Measurements from ENCODE around the gene SCN8A. TPM values are rescaled to one million over a fixed set of nuclear protein-coding genes. Genes with fewer than 3 reads are reported as not detected.
A peak's percentile ranks its signal among the peaks of the same experiment; 100 is the strongest.

SCN8A gene
- total and polyA plus RNA-seq, 2 donors (not counting 3 experiments of a cell fraction or from before 2014, with no cell fraction given), result 9.4 to 20.4 TPM

DNA sequence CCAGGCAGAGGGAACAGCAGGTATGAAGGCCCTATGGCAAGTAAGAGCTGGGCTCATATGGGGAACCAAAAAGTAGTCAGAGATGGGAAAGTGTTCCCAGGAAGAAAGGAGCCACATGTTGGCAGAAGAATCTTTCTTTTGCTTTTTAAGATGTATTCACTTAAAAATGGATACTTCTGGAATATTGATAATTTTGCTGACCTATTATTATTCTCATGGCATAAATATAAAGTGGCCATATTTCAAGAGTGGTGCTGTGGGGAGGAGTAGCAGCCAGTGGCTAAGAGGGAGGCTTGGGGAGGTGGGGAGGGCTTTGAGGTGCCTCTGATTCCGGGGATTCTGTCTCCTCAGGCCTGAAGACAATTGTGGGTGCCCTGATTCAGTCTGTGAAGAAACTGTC, 108.2 kb downstream of the SCN8A start:
- Histone ChIP-seq H3K4me1 (ENCODE audit: control insufficient read depth, extremely low read depth, insufficient read depth, low read length) (no peaks in the 10 kb centered on the region), H3K9me3 (replicated peaks; ENCODE audit: control insufficient read depth, insufficient read depth, low read length) (no peaks in the 10 kb centered on the region), H3K27ac (ENCODE audit: insufficient read depth, low read depth, low read length) (no peak overlapping the region), H3K4me2 (ENCODE audit: insufficient read depth, low read length) (no peak overlapping the region), H3K4me3 (replicated peaks in 1 of 3; ENCODE audit: insufficient read depth in 1 of 3, low read depth in 1 of 3, low read length in 3 of 3) (no peak overlapping the region), H4K20me1 (replicated peaks; ENCODE audit: control insufficient read depth, extremely low read depth, insufficient read depth, low read length) (no peaks in the 10 kb centered on the region), H2AFZ (ENCODE audit: low read depth, low read length) (no peak overlapping the region), H3K79me2 (ENCODE audit: control insufficient read depth, insufficient read depth, low read length) (peaks cover 2% of the 10 kb centered on the region), H3K9ac (replicated peaks; ENCODE audit: extremely low read depth, insufficient read depth, low read length) (no peak overlapping the region), H3K27me3 (ENCODE audit: control insufficient read depth in 2 of 2, insufficient read depth in 2 of 2, low read length in 2 of 2) (no peaks in the 10 kb centered on the region), H3K9me1 (replicated peaks; ENCODE audit: control insufficient read depth, extremely low read depth, insufficient read depth, low read length) (no peaks in the 10 kb centered on the region), H3K36me3 (ENCODE audit: control insufficient read depth in 2 of 2, extremely low read depth in 1 of 2, insufficient read depth in 2 of 2, low read length in 2 of 2) (peaks cover 4 to 19% of the 10 kb centered on the region in 2 experiments)
- DNase-seq (ENCODE audit: low read depth, low spot score), result no peak
- TF ChIP-seq POLR2AphosphoS5 (IDR thresholded peaks at IDR 0.05; ENCODE audit: insufficient read depth, low read depth, low read length) (no peak), FOS (IDR thresholded peaks at IDR 0.05; ENCODE audit: borderline replicate concordance, insufficient read depth, low read length) (no peak)
- TF ChIP-seq, protein P1, sequence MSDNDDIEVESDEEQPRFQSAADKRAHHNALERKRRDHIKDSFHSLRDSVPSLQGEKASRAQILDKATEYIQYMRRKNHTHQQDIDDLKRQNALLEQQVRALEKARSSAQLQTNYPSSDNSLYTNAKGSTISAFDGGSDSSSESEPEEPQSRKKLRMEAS (IDR thresholded peaks at IDR 0.05; ENCODE audit: insufficient read depth, insufficient read length), result no peak
- dilution Hi-C loops (cut with MboI; ENCODE audit: extremely low pct_ligation_motif_present, low sequenced_read_pairs) (no loop called here), intact Hi-C loops (cut with micrococcal nuclease) (no loop called here)
- CTCF ChIA-PET, result no interaction called here
- POLR2A ChIA-PET, result no interaction called here
- BruUV-seq (replicated peaks), result no TSS peak
- FAIRE-seq, result no peak

DNA sequence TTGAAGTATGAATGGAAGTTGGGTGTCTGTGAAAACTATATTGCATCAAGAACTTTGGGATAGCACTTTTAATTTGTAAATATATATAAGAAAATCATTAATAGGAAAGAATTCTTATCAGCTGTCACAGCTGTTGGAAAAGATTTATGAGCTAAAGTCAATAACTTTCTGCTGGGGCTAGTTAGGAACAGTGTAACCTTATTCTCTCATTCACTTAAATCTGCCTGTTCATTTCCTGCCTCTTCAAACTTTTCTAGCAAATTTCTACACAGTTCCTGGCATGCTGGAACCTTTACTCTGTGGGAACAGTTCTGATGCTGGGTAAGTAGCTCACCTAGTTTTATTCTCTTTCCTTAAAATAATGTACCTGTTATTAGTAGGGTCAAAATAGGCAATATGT, 109.9 kb downstream of the SCN8A start:
- no peak overlapping the region for H3K9ac ChIP-seq (replicated peaks; ENCODE audit: extremely low read depth, insufficient read depth, low read length)
- H3K9me1 ChIP-seq (replicated peaks; ENCODE audit: control insufficient read depth, extremely low read depth, insufficient read depth, low read length), result no peaks in the 10 kb centered on the region
- DNase-seq (ENCODE audit: low read depth, low spot score), result peak; percentile 31
- no peak overlapping the region for H3K27ac ChIP-seq (ENCODE audit: insufficient read depth, low read depth, low read length)
- no peak overlapping the region for H3K4me3 ChIP-seq (replicated peaks in 1 of 3; ENCODE audit: insufficient read depth in 1 of 3, low read depth in 1 of 3, low read length in 3 of 3)
- H2AFZ ChIP-seq (ENCODE audit: low read depth, low read length), result no peak overlapping the region
- H3K36me3 ChIP-seq (ENCODE audit: control insufficient read depth in 2 of 2, extremely low read depth in 1 of 2, insufficient read depth in 2 of 2, low read length in 2 of 2), result peaks cover 8 to 11% of the 10 kb centered on the region in 2 experiments
- no peaks in the 10 kb centered on the region for H3K27me3 ChIP-seq (ENCODE audit: control insufficient read depth in 2 of 2, insufficient read depth in 2 of 2, low read length in 2 of 2)
- dilution Hi-C loops (cut with MboI; ENCODE audit: extremely low pct_ligation_motif_present, low sequenced_read_pairs) (no loop called here), intact Hi-C loops (cut with micrococcal nuclease) (no loop called here)
- H4K20me1 ChIP-seq (replicated peaks; ENCODE audit: control insufficient read depth, extremely low read depth, insufficient read depth, low read length), result no peaks in the 10 kb centered on the region
- H3K9me3 ChIP-seq (replicated peaks; ENCODE audit: control insufficient read depth, insufficient read depth, low read length), result no peaks in the 10 kb centered on the region
- POLR2A ChIA-PET, result no interaction called here
- CTCF ChIA-PET, result interaction anchor here (0.8 kb wide), 2 partner anchors 10 to 167 kb away, joined by 3 to 4 read pairs; no protein-coding TSS in a partner anchor
- TF ChIP-seq, protein P1 (IDR thresholded peaks at IDR 0.05; ENCODE audit: insufficient read depth, insufficient read length), result no peak
- TF ChIP-seq, protein P2, sequence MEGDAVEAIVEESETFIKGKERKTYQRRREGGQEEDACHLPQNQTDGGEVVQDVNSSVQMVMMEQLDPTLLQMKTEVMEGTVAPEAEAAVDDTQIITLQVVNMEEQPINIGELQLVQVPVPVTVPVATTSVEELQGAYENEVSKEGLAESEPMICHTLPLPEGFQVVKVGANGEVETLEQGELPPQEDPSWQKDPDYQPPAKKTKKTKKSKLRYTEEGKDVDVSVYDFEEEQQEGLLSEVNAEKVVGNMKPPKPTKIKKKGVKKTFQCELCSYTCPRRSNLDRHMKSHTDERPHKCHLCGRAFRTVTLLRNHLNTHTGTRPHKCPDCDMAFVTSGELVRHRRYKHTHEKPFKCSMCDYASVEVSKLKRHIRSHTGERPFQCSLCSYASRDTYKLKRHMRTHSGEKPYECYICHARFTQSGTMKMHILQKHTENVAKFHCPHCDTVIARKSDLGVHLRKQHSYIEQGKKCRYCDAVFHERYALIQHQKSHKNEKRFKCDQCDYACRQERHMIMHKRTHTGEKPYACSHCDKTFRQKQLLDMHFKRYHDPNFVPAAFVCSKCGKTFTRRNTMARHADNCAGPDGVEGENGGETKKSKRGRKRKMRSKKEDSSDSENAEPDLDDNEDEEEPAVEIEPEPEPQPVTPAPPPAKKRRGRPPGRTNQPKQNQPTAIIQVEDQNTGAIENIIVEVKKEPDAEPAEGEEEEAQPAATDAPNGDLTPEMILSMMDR (IDR thresholded peaks at IDR 0.05; ENCODE audit: extremely low read depth in 1 of 2, insufficient read depth in 1 of 2, low read depth in 1 of 2, low read length in 2 of 2), result no peak
- TF ChIP-seq GATA2 (IDR thresholded peaks at IDR 0.05; ENCODE audit: insufficient read depth, insufficient read length, low read depth, low read length) (no peak), MYC (IDR thresholded peaks at IDR 0.05; ENCODE audit: low read depth, low read length) (no peak), EZH2 (IDR thresholded peaks at IDR 0.05; ENCODE audit: borderline replicate concordance, low read depth, low read length, severe bottlenecking) (no peak), JUN (IDR thresholded peaks at IDR 0.05; ENCODE audit: borderline replicate concordance, insufficient read depth, insufficient read length, low read depth) (no peak), POLR2A (IDR thresholded peaks at IDR 0.05; ENCODE audit: low read depth, low read length) (no peak), POLR2AphosphoS5 (IDR thresholded peaks at IDR 0.05; ENCODE audit: insufficient read depth, low read depth, low read length) (no peak), FOS (IDR thresholded peaks at IDR 0.05; ENCODE audit: borderline replicate concordance, insufficient read depth, low read length) (no peak)
- no peaks in the 10 kb centered on the region for H3K79me2 ChIP-seq (ENCODE audit: control insufficient read depth, insufficient read depth, low read length)
- no peak overlapping the region for H3K4me2 ChIP-seq (ENCODE audit: insufficient read depth, low read length)
- peaks cover 11% of the 10 kb centered on the region for H3K4me1 ChIP-seq (ENCODE audit: control insufficient read depth, extremely low read depth, insufficient read depth, low read length)
- BruUV-seq (replicated peaks), result no TSS peak
- FAIRE-seq, result no peak

Data from endothelial cell of umbilical vein (primary cell).